HEK293 (cell line): ENCODE measurements around the gene RELB.

Experiments
- CTCF ChIA-PET: fragments of 350-600 bp; formaldehyde crosslinking; extraction: SDS; loops from one replicate; lab custom pipeline; 2021; ENCODE audit warnings: antibody characterized with exemption; lab: Yijun Ruan, JAX
- POLR2A ChIA-PET: fragments of 300-600 bp; formaldehyde crosslinking; extraction: SDS; loops from one replicate; lab custom pipeline; 2020; ENCODE audit warnings: antibody characterized with exemption, inconsistent platforms; lab: Yijun Ruan, JAX
- H3K27ac ChIP-seq: fragments of 200-500 bp; sonication (Bioruptor generic); 2 replicates; pipeline ENCODE4 v1.5.1; 2014; ENCODE audit warnings: low read depth, low read length, control low read depth, inconsistent platforms; ENCODE audit errors: extremely low read depth
- H3K36me3 ChIP-seq, 2 experiments: fragments of 200-500 bp in 1 of 2; sonication (Bioruptor generic) in 1 of 2; 1 replicate in 1 of 2; 2 replicates in 1 of 2; pipeline ENCODE4 v1.5.1; 2014 to 2017; ENCODE audit warnings: inconsistent platforms in 2 of 2, low read length in 2 of 2; ENCODE audit not compliant: control insufficient read depth in 2 of 2, insufficient read depth in 1 of 2
- H3K4me1 ChIP-seq: fragments of 200-500 bp; sonication (Bioruptor generic); 2 replicates; pipeline ENCODE4 v1.5.1; 2014; ENCODE audit warnings: mild to moderate bottlenecking, low read length, inconsistent platforms; ENCODE audit not compliant: control insufficient read depth, insufficient read depth
- H3K4me3 ChIP-seq: 2 replicates; pipeline ENCODE4 v1.5.1; 2011; ENCODE audit warnings: low read depth, mild to moderate bottlenecking, control low read depth, low read length, moderate library complexity
- H3K9me3 ChIP-seq: fragments of 200-500 bp; sonication (Bioruptor generic); 2 replicates; pipeline ENCODE4 v1.5.1; 2014; ENCODE audit warnings: low read depth, low read length, inconsistent platforms; ENCODE audit not compliant: control insufficient read depth, insufficient read depth
- KLF7 ChIP-seq: fragments of 450-650 bp; formaldehyde crosslinking; IDR thresholded peaks from 2 replicates; pipeline ENCODE4 v1.5.1; 2016; ENCODE audit warnings: missing biosample characterization, missing genetic modification characterization, borderline replicate concordance
- PRDM10 ChIP-seq: fragments of 450-650 bp; formaldehyde crosslinking; IDR thresholded peaks from 2 replicates; pipeline ENCODE4 v1.5.1; 2016; ENCODE audit warnings: missing biosample characterization, missing genetic modification characterization
- REPIN1 ChIP-seq: fragments of 450-650 bp; formaldehyde crosslinking; IDR thresholded peaks from 2 replicates; pipeline ENCODE4 v1.5.1; 2017; ENCODE audit warnings: missing biosample characterization, missing genetic modification characterization, low read depth
- ZBTB10 ChIP-seq: fragments of 450-650 bp; formaldehyde crosslinking; IDR thresholded peaks from 2 replicates; pipeline ENCODE4 v1.5.1; 2016; ENCODE audit warnings: missing biosample characterization, missing genetic modification characterization
- ZBTB48 ChIP-seq: fragments of 450-650 bp; formaldehyde crosslinking; IDR thresholded peaks from 2 replicates; pipeline ENCODE4 v1.5.1; 2016; ENCODE audit warnings: missing biosample characterization, missing genetic modification characterization
- ZIC2 ChIP-seq: fragments of 450-650 bp; formaldehyde crosslinking; IDR thresholded peaks from 2 replicates; pipeline ENCODE4 v1.5.1; 2016; ENCODE audit warnings: missing biosample characterization, missing genetic modification characterization
- ZNF274 ChIP-seq, 2 experiments: fragments of 200-500 bp in 1 of 2; fragments of 450-650 bp in 1 of 2; sonication (Bioruptor generic) in 1 of 2; formaldehyde crosslinking in 1 of 2; IDR thresholded peaks; 2 replicates each; pipeline versions ENCODE4 v1.5.1 to v1.6.1; 2014 to 2016; ENCODE audit warnings: borderline replicate concordance in 1 of 2, inconsistent platforms in 1 of 2, low read length in 1 of 2, missing biosample characterization in 1 of 2, missing genetic modification characterization in 1 of 2
- ZNF48 ChIP-seq: fragments of 450-650 bp; formaldehyde crosslinking; IDR thresholded peaks from 2 replicates; pipeline ENCODE4 v1.5.1; 2016; ENCODE audit warnings: missing biosample characterization, missing genetic modification characterization
- ZNF513 ChIP-seq: fragments of 450-650 bp; IDR thresholded peaks from 2 replicates; pipeline ENCODE4 v1.5.1; 2018; ENCODE audit warnings: missing biosample characterization, missing genetic modification characterization
- ZNF518A ChIP-seq: fragments of 450-650 bp; formaldehyde crosslinking; conservative IDR thresholded peaks from 2 replicates; pipeline ENCODE4 v1.5.1; 2016; ENCODE audit warnings: low read depth, missing biosample characterization, missing genetic modification characterization
- ZNF548 ChIP-seq: fragments of 450-650 bp; formaldehyde crosslinking; IDR thresholded peaks from 2 replicates; pipeline ENCODE4 v1.5.1; 2016; ENCODE audit warnings: missing biosample characterization, missing genetic modification characterization
- ZNF549 ChIP-seq: fragments of 450-650 bp; IDR thresholded peaks from 2 replicates; pipeline ENCODE4 v1.5.1; 2018; ENCODE audit warnings: missing biosample characterization, missing genetic modification characterization, mild to moderate bottlenecking, inconsistent platforms, moderate library complexity
- ZNF629 ChIP-seq: fragments of 450-650 bp; formaldehyde crosslinking; IDR thresholded peaks from 2 replicates; pipeline ENCODE4 v1.5.1; 2017; ENCODE audit warnings: missing biosample characterization, missing genetic modification characterization
- ZNF639 ChIP-seq: fragments of 450-650 bp; formaldehyde crosslinking; IDR thresholded peaks from 2 replicates; pipeline ENCODE4 v1.5.1; 2016; ENCODE audit warnings: missing biosample characterization, missing genetic modification characterization
- ZNF660 ChIP-seq: fragments of 450-650 bp; IDR thresholded peaks from 2 replicates; pipeline ENCODE4 v1.5.1; 2018; ENCODE audit warnings: missing biosample characterization, mild to moderate bottlenecking, missing genetic modification characterization
- ZNF670 ChIP-seq: fragments of 450-650 bp; formaldehyde crosslinking; IDR thresholded peaks from 2 replicates; pipeline ENCODE4 v1.5.1; 2016; ENCODE audit warnings: missing biosample characterization, missing genetic modification characterization, low read depth
- ZNF791 ChIP-seq: fragments of 450-650 bp; formaldehyde crosslinking; IDR thresholded peaks from 2 replicates; pipeline ENCODE4 v1.5.1; 2016; ENCODE audit warnings: missing biosample characterization, missing genetic modification characterization

The RELB gene

GRCh38 chr19:44954278-44954648, 47.0 kb upstream of the RELB start:
- H3K27ac ChIP-seq: peak overlapping the region; percentile 74
- ChIA-PET CTCF (interaction anchor here (0.5 to 5.1 kb wide), 10 partner anchors 18 to 265 kb away, joined by 3 to 101 read pairs (median 4); partner anchors contain the start of genes APOE and NECTIN2), POLR2A (interaction anchor here (0.7 to 2.1 kb wide), 14 partner anchors 12 to 292 kb away, joined by 3 to 14 read pairs (median 4); partner anchors contain the start of genes BLOC1S3, EXOC3L2, GEMIN7 and TOMM40)

More at GRCh38 chr19:44954278-44954648, 47.0 kb upstream of the RELB start:
- H3K9me3 ChIP-seq: no peaks in the 10 kb centered on the region
- TF ChIP-seq ZNF549 (tag by site-specific recombination): no peak
- no peak for TF ChIP-seq ZNF791 (tag by site-specific recombination)
- TF ChIP-seq ZBTB10: no peak
- no peak for TF ChIP-seq ZNF670
- TF ChIP-seq ZNF518A: no peak
- no peak for TF ChIP-seq ZIC2
- TF ChIP-seq ZNF274 (IDR thresholded peaks at IDR 0.05; ENCODE audit: low read length): no peak
- TF ChIP-seq ZNF274 (tag by site-specific recombination; IDR thresholded peaks at IDR 0.05; ENCODE audit: borderline replicate concordance): no peak
- no peak for TF ChIP-seq ZNF513 (tag by site-specific recombination)
- no peak for TF ChIP-seq KLF7 (tag by site-specific recombination)
- no peak for TF ChIP-seq ZNF629 (tag by site-specific recombination)
- TF ChIP-seq ZNF48 (tag by site-specific recombination): no peak
- no peak for TF ChIP-seq ZNF660
- TF ChIP-seq REPIN1: no peak
- no peak for TF ChIP-seq ZNF548
- TF ChIP-seq ZNF639 (tag by site-specific recombination): no peak
- 0 out of 2 replicates have a peak, but pooled peaks have one; percentile 4 for TF ChIP-seq ZBTB48 (tag by site-specific recombination)
- peak; percentile 75 for TF ChIP-seq PRDM10 (tag by site-specific recombination)
- peaks cover 13% of the 10 kb centered on the region in 2 experiments; a peak in 2 of 3 replicates for H3K36me3 ChIP-seq
- H3K4me1 ChIP-seq: peaks cover 13% of the 10 kb centered on the region
- H3K4me3 ChIP-seq: peak overlapping the region; percentile 51
